ENCODE results near the gene IRS2.
"Not testable (repeated sequence)": the region's sequence is repeated elsewhere in the genome, so short reads cannot be mapped to it uniquely, and the experiment has no call there.

IRS2 gene

GRCh38 chr13:109828591-109829316, 42.4 kb upstream of the IRS2 start:
- H2BK12ac ChIP-seq (ENCODE audit: low read length in 2 of 2); H3K9ac ChIP-seq (ENCODE audit: low read length); H2AFZ ChIP-seq (ENCODE audit: low read depth, low read length); H3K9me3 ChIP-seq (ENCODE audit: control insufficient read depth, low read length); H2BK120ac ChIP-seq (ENCODE audit: low read depth, low read length); H4K91ac ChIP-seq (ENCODE audit: low read length); H3K4me1 ChIP-seq (ENCODE audit: control insufficient read depth, insufficient read depth, low read depth, low read length); H3K27ac ChIP-seq (ENCODE audit: low read length, poor library complexity, severe bottlenecking); H3K18ac ChIP-seq (ENCODE audit: low read depth in 1 of 2, low read length in 2 of 2); DNase-seq; H2BK15ac ChIP-seq (ENCODE audit: low read depth, poor library complexity, severe bottlenecking); H3K36me3 ChIP-seq (ENCODE audit: control insufficient read depth in 1 of 2, insufficient read depth in 2 of 2, low read depth in 1 of 2, low read length in 2 of 2); H2BK5ac ChIP-seq (ENCODE audit: low read depth, low read length, poor library complexity, severe bottlenecking); H4K8ac ChIP-seq (ENCODE audit: low read length); H3K79me1 ChIP-seq (replicated peaks; ENCODE audit: low read length, poor library complexity, severe bottlenecking); H3K4ac ChIP-seq (ENCODE audit: low read depth in 1 of 2, low read length in 2 of 2); H3K4me2 ChIP-seq (ENCODE audit: low read length, poor library complexity, severe bottlenecking); H3K23ac ChIP-seq (ENCODE audit: low read length in 2 of 2); H2AK5ac ChIP-seq (ENCODE audit: low read length, severe bottlenecking); H3K4me3 ChIP-seq (ENCODE audit: insufficient read depth in 1 of 2, low read depth in 1 of 2, low read length in 2 of 2); H3K14ac ChIP-seq (ENCODE audit: low read length in 2 of 2); H3K27me3 ChIP-seq (ENCODE audit: control insufficient read depth in 1 of 2, insufficient read depth in 1 of 2, low read length in 2 of 2): not testable (repeated sequence)
- WGBS, result 92% methylated on average over 11 of the region's 11 CpGs

- not testable (repeated sequence) for H3K14ac ChIP-seq (ENCODE audit: low read length in 2 of 2); H2BK120ac ChIP-seq (ENCODE audit: low read depth, low read length)
- 100% methylated on average over 1 of the region's 6 CpGs for whole genome bisulfite sequencing
Measured at GRCh38 chr13:109823201-109823600, 36.8 kb upstream of the IRS2 start.

GRCh38 chr13:109821103-109821502, 34.7 kb upstream of the IRS2 start:
- Histone ChIP-seq H2AK5ac (ENCODE audit: low read length, severe bottlenecking) (no peak overlapping the region), H3K4me3 (ENCODE audit: insufficient read depth in 1 of 2, low read depth in 1 of 2, low read length in 2 of 2) (no peak overlapping the region), H3K23ac (ENCODE audit: low read length in 2 of 2) (no peak overlapping the region), H3K9ac (ENCODE audit: low read length) (no peak overlapping the region), H2BK5ac (ENCODE audit: low read depth, low read length, poor library complexity, severe bottlenecking) (no peak overlapping the region), H2AFZ (ENCODE audit: low read depth, low read length) (no peak overlapping the region), H2BK120ac (ENCODE audit: low read depth, low read length) (no peak overlapping the region), H3K14ac (ENCODE audit: low read length in 2 of 2) (no peak overlapping the region), H3K18ac (ENCODE audit: low read depth in 1 of 2, low read length in 2 of 2) (no peak overlapping the region), H3K27ac (ENCODE audit: low read length, poor library complexity, severe bottlenecking) (no peak overlapping the region), H4K91ac (ENCODE audit: low read length) (no peak overlapping the region), H3K4me2 (ENCODE audit: low read length, poor library complexity, severe bottlenecking) (no peak overlapping the region), H3K4ac (ENCODE audit: low read depth in 1 of 2, low read length in 2 of 2) (no peak overlapping the region), H3K36me3 (ENCODE audit: control insufficient read depth in 1 of 2, insufficient read depth in 2 of 2, low read depth in 1 of 2, low read length in 2 of 2) (no peaks in the 10 kb centered on the region), H4K8ac (ENCODE audit: low read length) (no peak overlapping the region), H3K79me1 (replicated peaks; ENCODE audit: low read length, poor library complexity, severe bottlenecking) (no peaks in the 10 kb centered on the region), H2BK12ac (ENCODE audit: low read length in 2 of 2) (no peak overlapping the region), H3K27me3 (ENCODE audit: control insufficient read depth in 1 of 2, insufficient read depth in 1 of 2, low read length in 2 of 2) (no peaks in the 10 kb centered on the region), H3K4me1 (ENCODE audit: control insufficient read depth, insufficient read depth, low read depth, low read length) (peaks cover 3% of the 10 kb centered on the region), H2BK15ac (ENCODE audit: low read depth, poor library complexity, severe bottlenecking) (no peak overlapping the region), H3K9me3 (ENCODE audit: control insufficient read depth, low read length) (no peaks in the 10 kb centered on the region)
- DNase-seq, result no peak
- WGBS, result 39% methylated on average over 3 of the region's 3 CpGs

More at GRCh38 chr13:109823201-109823600, 36.8 kb upstream of the IRS2 start:
- H4K8ac ChIP-seq (ENCODE audit: low read length); H3K23ac ChIP-seq (ENCODE audit: low read length in 2 of 2); H2BK5ac ChIP-seq (ENCODE audit: low read depth, low read length, poor library complexity, severe bottlenecking); H3K18ac ChIP-seq (ENCODE audit: low read depth in 1 of 2, low read length in 2 of 2); H3K27me3 ChIP-seq (ENCODE audit: control insufficient read depth in 1 of 2, insufficient read depth in 1 of 2, low read length in 2 of 2); DNase-seq; H3K4me2 ChIP-seq (ENCODE audit: low read length, poor library complexity, severe bottlenecking); H3K79me1 ChIP-seq (replicated peaks; ENCODE audit: low read length, poor library complexity, severe bottlenecking); H3K4me1 ChIP-seq (ENCODE audit: control insufficient read depth, insufficient read depth, low read depth, low read length); H3K9ac ChIP-seq (ENCODE audit: low read length); H2AFZ ChIP-seq (ENCODE audit: low read depth, low read length); H4K91ac ChIP-seq (ENCODE audit: low read length); H3K36me3 ChIP-seq (ENCODE audit: control insufficient read depth in 1 of 2, insufficient read depth in 2 of 2, low read depth in 1 of 2, low read length in 2 of 2); H3K9me3 ChIP-seq (ENCODE audit: control insufficient read depth, low read length); H2AK5ac ChIP-seq (ENCODE audit: low read length, severe bottlenecking); H2BK12ac ChIP-seq (ENCODE audit: low read length in 2 of 2); H3K4me3 ChIP-seq (ENCODE audit: insufficient read depth in 1 of 2, low read depth in 1 of 2, low read length in 2 of 2); H2BK15ac ChIP-seq (ENCODE audit: low read depth, poor library complexity, severe bottlenecking); H3K4ac ChIP-seq (ENCODE audit: low read depth in 1 of 2, low read length in 2 of 2); H3K27ac ChIP-seq (ENCODE audit: low read length, poor library complexity, severe bottlenecking): not testable (repeated sequence)

GRCh38 chr13:109819874-109820273, 33.5 kb upstream of the IRS2 start:
- H3K4ac ChIP-seq (ENCODE audit: low read depth in 1 of 2, low read length in 2 of 2), result no peak overlapping the region
- H2BK15ac ChIP-seq (ENCODE audit: low read depth, poor library complexity, severe bottlenecking), result no peak overlapping the region
- H3K4me1 ChIP-seq (ENCODE audit: control insufficient read depth, insufficient read depth, low read depth, low read length), result peaks cover 3% of the 10 kb centered on the region
- H3K9me3 ChIP-seq (ENCODE audit: control insufficient read depth, low read length), result no peaks in the 10 kb centered on the region
- no peak overlapping the region for H3K14ac ChIP-seq (ENCODE audit: low read length in 2 of 2)
- no peak overlapping the region for H4K8ac ChIP-seq (ENCODE audit: low read length)
- no peak overlapping the region for H3K27ac ChIP-seq (ENCODE audit: low read length, poor library complexity, severe bottlenecking)
- no peak for DNase-seq
- no peak overlapping the region for H2BK12ac ChIP-seq (ENCODE audit: low read length in 2 of 2)
- WGBS, result 65% methylated on average over 6 of the region's 6 CpGs
- H4K91ac ChIP-seq (ENCODE audit: low read length), result no peak overlapping the region
- H2AFZ ChIP-seq (ENCODE audit: low read depth, low read length), result no peak overlapping the region
- H3K23ac ChIP-seq (ENCODE audit: low read length in 2 of 2), result no peak overlapping the region
- H3K9ac ChIP-seq (ENCODE audit: low read length), result no peak overlapping the region
- no peaks in the 10 kb centered on the region for H3K36me3 ChIP-seq (ENCODE audit: control insufficient read depth in 1 of 2, insufficient read depth in 2 of 2, low read depth in 1 of 2, low read length in 2 of 2)
- no peaks in the 10 kb centered on the region for H3K27me3 ChIP-seq (ENCODE audit: control insufficient read depth in 1 of 2, insufficient read depth in 1 of 2, low read length in 2 of 2)
- no peak overlapping the region for H2BK5ac ChIP-seq (ENCODE audit: low read depth, low read length, poor library complexity, severe bottlenecking)
- H2BK120ac ChIP-seq (ENCODE audit: low read depth, low read length), result no peak overlapping the region
- H3K18ac ChIP-seq (ENCODE audit: low read depth in 1 of 2, low read length in 2 of 2), result no peak overlapping the region
- H3K79me1 ChIP-seq (replicated peaks; ENCODE audit: low read length, poor library complexity, severe bottlenecking), result no peaks in the 10 kb centered on the region
- H3K4me2 ChIP-seq (ENCODE audit: low read length, poor library complexity, severe bottlenecking), result no peak overlapping the region
- H2AK5ac ChIP-seq (ENCODE audit: low read length, severe bottlenecking), result no peak overlapping the region
- no peak overlapping the region for H3K4me3 ChIP-seq (ENCODE audit: insufficient read depth in 1 of 2, low read depth in 1 of 2, low read length in 2 of 2)

Measured in mesenchymal stem cell (in vitro differentiated cells and primary cell).